Central memory CD8-positive, alpha-beta T cell (primary cell): ENCODE data around the gene WNT3.

ENCODE experiments used
- ATAC-seq: fragments of 150-1000 bp; cut with Tn5 transposase; replicated peaks from 2 replicates; pipeline ENCODE4 v1.10.0; 2022; ENCODE audit warnings: mild to moderate bottlenecking, moderate FRiP score, moderate number of reproducible peaks; ENCODE audit not compliant: poor library complexity, severe bottlenecking; ENCODE audit errors: extremely low read depth
- DNase-seq, 2 donors: peaks; one replicate each; pipeline ENCODE4 v3.0.0; 2021; ENCODE audit warnings: low spot score in 2 of 2
- H3K27ac Mint-ChIP-seq: one replicate; pipeline ENCODE4 v1.8.0; 2022; ENCODE audit warnings: low read depth, mild to moderate bottlenecking, moderate library complexity, mixed read lengths
- H3K27me3 Mint-ChIP-seq: one replicate; pipeline ENCODE4 v1.8.0; 2022; ENCODE audit warnings: mixed read lengths
- H3K36me3 Mint-ChIP-seq: one replicate; pipeline ENCODE4 v1.8.0; 2022; ENCODE audit warnings: mild to moderate bottlenecking, moderate library complexity, mixed read lengths; ENCODE audit not compliant: insufficient read depth
- H3K4me1 Mint-ChIP-seq: one replicate; pipeline ENCODE4 v1.8.0; 2022; ENCODE audit warnings: mixed read lengths
- H3K4me3 Mint-ChIP-seq: one replicate; pipeline ENCODE4 v1.8.0; 2022; ENCODE audit warnings: mild to moderate bottlenecking, moderate library complexity, mixed read lengths
- H3K9me3 Mint-ChIP-seq: one replicate; pipeline ENCODE4 v1.8.0; 2022; ENCODE audit warnings: mixed read lengths

WNT3 gene, protein sequence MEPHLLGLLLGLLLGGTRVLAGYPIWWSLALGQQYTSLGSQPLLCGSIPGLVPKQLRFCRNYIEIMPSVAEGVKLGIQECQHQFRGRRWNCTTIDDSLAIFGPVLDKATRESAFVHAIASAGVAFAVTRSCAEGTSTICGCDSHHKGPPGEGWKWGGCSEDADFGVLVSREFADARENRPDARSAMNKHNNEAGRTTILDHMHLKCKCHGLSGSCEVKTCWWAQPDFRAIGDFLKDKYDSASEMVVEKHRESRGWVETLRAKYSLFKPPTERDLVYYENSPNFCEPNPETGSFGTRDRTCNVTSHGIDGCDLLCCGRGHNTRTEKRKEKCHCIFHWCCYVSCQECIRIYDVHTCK

GRCh38 chr17:46818316-46818928, at the start of gene WNT3:
Gene WNT3, minus strand, starts transcription at chr17:46818692. Its CDS starts 95 bp downstream, at chr17:46818597.
- H3K4me3 Mint-ChIP-seq = peak within 1 kb of the TSS; percentile 71
- DNase-seq = no peak
- peaks cover 25% of the 10 kb centered on the region for H3K4me1 Mint-ChIP-seq
- no peaks in the 10 kb centered on the region for H3K9me3 Mint-ChIP-seq
- H3K27ac Mint-ChIP-seq = no peak within 1 kb of the TSS
- H3K36me3 Mint-ChIP-seq = peaks cover 2% of the 10 kb centered on the region
- H3K27me3 Mint-ChIP-seq = peaks cover 87% of the 10 kb centered on the region
- ATAC-seq = no peak

DNA sequence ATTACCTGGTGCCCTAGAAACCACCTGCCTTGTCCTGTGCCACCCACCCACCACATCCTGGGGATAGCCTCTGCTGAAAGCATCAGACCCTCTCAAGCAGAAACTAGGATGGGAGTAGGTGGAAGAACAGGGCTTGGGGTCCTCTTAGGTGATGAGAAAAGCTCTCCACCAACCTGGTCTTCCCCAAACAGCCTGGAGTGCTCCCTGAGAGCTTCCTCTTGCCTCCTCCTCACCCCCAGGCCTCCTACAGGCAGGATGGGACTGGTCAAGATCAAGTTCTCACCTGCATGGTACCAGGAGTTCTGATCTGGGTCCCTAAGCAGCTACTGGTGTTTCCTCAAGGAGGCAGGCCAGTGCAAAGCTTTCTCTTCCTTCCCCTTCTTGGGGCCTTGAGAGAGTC, 48.3 kb upstream of the WNT3 start:
- no peak for DNase-seq
- Mint-ChIP-seq H3K27me3 (peaks cover 14% of the 10 kb centered on the region), H3K36me3 (peaks cover 2% of the 10 kb centered on the region), H3K4me3 (no peak overlapping the region), H3K27ac (no peak overlapping the region), H3K4me1 (peaks cover 5% of the 10 kb centered on the region), H3K9me3 (no peaks in the 10 kb centered on the region)
- ATAC-seq = no peak

DNA sequence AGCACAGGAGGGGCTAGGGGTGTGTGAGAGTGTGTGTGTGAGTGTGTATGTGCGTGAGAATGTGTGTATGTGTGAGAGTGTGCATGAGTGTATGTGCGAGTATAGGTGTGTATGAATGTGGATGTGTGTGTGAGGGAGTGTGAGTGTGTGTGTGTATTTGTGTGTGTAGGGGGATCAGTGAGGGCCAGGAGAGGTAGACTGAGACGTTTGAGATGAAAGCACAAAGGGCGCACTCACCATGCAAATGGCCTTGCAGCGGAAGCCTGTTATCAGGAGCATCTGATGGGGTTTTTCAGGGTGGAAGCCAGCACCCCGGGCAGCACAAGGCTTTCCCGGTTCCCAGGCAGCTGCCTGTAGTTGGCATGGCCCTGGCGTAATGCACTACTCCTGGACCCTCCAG, 47.8 kb upstream of the WNT3 start:
- Mint-ChIP-seq H3K36me3 (peaks cover 2% of the 10 kb centered on the region), H3K4me3 (no peak overlapping the region), H3K4me1 (peaks cover 5% of the 10 kb centered on the region), H3K27ac (no peak overlapping the region), H3K27me3 (peaks cover 18% of the 10 kb centered on the region), H3K9me3 (no peaks in the 10 kb centered on the region)
- ATAC-seq = no peak
- DNase-seq = no peak

DNA sequence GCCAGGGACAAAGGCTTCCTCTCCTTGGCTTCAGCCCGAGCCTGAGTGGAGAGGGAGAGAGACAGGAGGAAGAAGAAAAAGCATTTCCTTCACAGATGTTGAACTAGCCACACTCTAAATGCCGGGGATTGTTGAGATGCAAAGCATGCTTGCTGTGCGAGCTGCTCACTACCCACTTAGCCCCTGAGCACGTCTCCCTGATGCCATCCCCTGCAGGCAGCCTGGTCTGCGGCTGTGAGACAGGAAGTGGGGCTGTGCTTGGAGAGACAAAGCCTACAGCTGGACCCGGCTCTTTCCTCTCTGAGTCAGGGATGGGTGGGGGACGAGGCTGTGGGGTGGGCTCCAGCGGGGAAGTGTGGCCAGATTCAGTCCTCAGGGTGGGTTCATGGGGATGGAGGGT, 46.6 kb upstream of the WNT3 start:
- Mint-ChIP-seq H3K4me3 (no peak overlapping the region), H3K27me3 (peaks cover 27% of the 10 kb centered on the region), H3K9me3 (no peaks in the 10 kb centered on the region), H3K36me3 (peaks cover 2% of the 10 kb centered on the region), H3K4me1 (peaks cover 5% of the 10 kb centered on the region), H3K27ac (no peak overlapping the region)
- no peak for DNase-seq
- ATAC-seq = peak; percentile 49

DNA sequence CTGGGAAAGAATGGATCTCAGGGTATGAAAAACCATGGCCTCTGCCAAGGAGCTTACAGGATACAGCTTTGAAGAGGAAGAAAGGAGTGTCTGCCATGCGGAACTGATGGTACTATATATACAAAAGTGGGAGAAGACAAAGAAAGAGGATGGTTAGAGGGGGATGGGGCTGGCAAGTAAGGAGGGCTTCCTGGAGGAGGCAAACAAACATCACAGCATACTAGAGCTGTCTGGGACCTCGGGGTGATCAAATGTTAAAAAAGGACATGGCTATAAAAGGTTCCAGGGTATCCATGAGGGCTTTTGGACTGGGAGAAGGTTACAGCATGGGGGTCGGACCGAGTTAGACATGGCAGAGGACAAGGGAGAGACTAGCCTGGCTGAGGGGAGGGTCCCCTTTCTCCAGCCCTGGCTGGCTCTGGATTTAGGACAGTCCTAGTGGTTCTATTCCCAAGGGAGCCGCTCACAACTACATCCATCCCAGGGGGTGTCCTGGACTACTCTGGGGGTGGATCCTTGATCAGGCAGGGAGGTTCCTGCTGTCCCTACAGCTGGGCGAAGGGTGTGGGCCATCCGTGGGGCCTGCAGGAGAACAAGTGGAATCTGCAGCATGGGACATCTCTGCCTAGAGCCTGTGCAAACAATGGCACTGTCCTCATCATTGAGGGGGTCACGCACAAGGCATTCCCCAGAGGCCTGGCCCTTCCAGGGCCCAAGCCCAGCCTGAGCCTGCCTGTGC, 45.1 kb upstream of the WNT3 start:
- H3K27me3 Mint-ChIP-seq = peaks cover 34% of the 10 kb centered on the region
- H3K4me1 Mint-ChIP-seq = peaks cover 5% of the 10 kb centered on the region
- no peak overlapping the region for H3K4me3 Mint-ChIP-seq
- H3K9me3 Mint-ChIP-seq = no peaks in the 10 kb centered on the region
- DNase-seq (no peak), ATAC-seq (no peak)
- no peaks in the 10 kb centered on the region for H3K36me3 Mint-ChIP-seq
- no peak overlapping the region for H3K27ac Mint-ChIP-seq

GRCh38 chr17:46862949-46863348, 44.5 kb upstream of the WNT3 start:
- peaks cover 5% of the 10 kb centered on the region for H3K4me1 Mint-ChIP-seq
- no peak overlapping the region for H3K27ac Mint-ChIP-seq
- no peak for ATAC-seq
- no peak overlapping the region for H3K4me3 Mint-ChIP-seq
- no peaks in the 10 kb centered on the region for H3K9me3 Mint-ChIP-seq
- peaks cover 34% of the 10 kb centered on the region for H3K27me3 Mint-ChIP-seq
- DNase-seq = no peak
- no peaks in the 10 kb centered on the region for H3K36me3 Mint-ChIP-seq

GRCh38 chr17:46859996-46860395, 41.5 kb upstream of the WNT3 start:
- Mint-ChIP-seq H3K4me3 (no peak overlapping the region), H3K9me3 (no peaks in the 10 kb centered on the region), H3K4me1 (peaks cover 1% of the 10 kb centered on the region), H3K27ac (no peak overlapping the region), H3K36me3 (no peaks in the 10 kb centered on the region), H3K27me3 (peaks cover 50% of the 10 kb centered on the region)
- no peak for DNase-seq
- no peak for ATAC-seq

DNA sequence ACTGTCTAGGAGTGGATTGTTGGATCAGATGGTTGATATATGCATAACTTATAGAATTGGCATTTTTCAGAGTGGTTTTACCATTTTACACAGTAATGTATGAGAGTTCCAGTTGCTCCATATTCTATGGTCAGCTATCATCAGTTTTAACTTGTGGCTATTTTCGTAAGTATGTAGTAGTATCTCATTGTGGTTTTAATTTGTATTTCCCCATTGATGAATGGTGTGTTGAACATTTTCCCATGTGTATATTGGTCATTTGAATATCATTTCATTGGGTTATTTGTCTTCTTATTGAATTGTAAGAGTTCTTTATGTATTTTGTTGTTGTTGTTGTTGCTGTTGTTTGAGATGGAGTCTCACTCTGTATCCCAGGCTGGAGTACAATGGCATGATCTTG, 39.1 kb upstream of the WNT3 start:
- no peaks in the 10 kb centered on the region for H3K4me1 Mint-ChIP-seq
- no peak for DNase-seq
- H3K27me3 Mint-ChIP-seq = peaks cover 74% of the 10 kb centered on the region
- H3K36me3 Mint-ChIP-seq = no peaks in the 10 kb centered on the region
- ATAC-seq = no peak
- no peaks in the 10 kb centered on the region for H3K9me3 Mint-ChIP-seq
- H3K4me3 Mint-ChIP-seq = no peak overlapping the region
- no peak overlapping the region for H3K27ac Mint-ChIP-seq

- ATAC-seq (no peak), DNase-seq (no peak)
- H3K4me3 Mint-ChIP-seq = no peak overlapping the region
- H3K9me3 Mint-ChIP-seq = no peaks in the 10 kb centered on the region
- H3K36me3 Mint-ChIP-seq = no peaks in the 10 kb centered on the region
- no peak overlapping the region for H3K27ac Mint-ChIP-seq
- peaks cover 83% of the 10 kb centered on the region for H3K27me3 Mint-ChIP-seq
- H3K4me1 Mint-ChIP-seq = no peaks in the 10 kb centered on the region
These were observed 36.5 kb upstream of the WNT3 start for GRCh38 chr17:46854948-46855347.

GRCh38 chr17:46854515-46854914, 36.0 kb upstream of the WNT3 start:
- DNase-seq = no peak
- no peak for ATAC-seq
- no peak overlapping the region for H3K4me3 Mint-ChIP-seq
- no peaks in the 10 kb centered on the region for H3K36me3 Mint-ChIP-seq
- H3K27ac Mint-ChIP-seq = no peak overlapping the region
- H3K27me3 Mint-ChIP-seq = peaks cover 83% of the 10 kb centered on the region
- H3K4me1 Mint-ChIP-seq = no peaks in the 10 kb centered on the region
- H3K9me3 Mint-ChIP-seq = no peaks in the 10 kb centered on the region

GRCh38 chr17:46853896-46854444, 35.5 kb upstream of the WNT3 start:
- H3K36me3 Mint-ChIP-seq = no peaks in the 10 kb centered on the region
- ATAC-seq (no peak), DNase-seq (no peak)
- no peak overlapping the region for H3K4me3 Mint-ChIP-seq
- H3K27me3 Mint-ChIP-seq = peaks cover 88% of the 10 kb centered on the region
- H3K4me1 Mint-ChIP-seq = no peaks in the 10 kb centered on the region
- no peaks in the 10 kb centered on the region for H3K9me3 Mint-ChIP-seq
- no peak overlapping the region for H3K27ac Mint-ChIP-seq

- Mint-ChIP-seq H3K4me1 (no peaks in the 10 kb centered on the region), H3K9me3 (no peaks in the 10 kb centered on the region), H3K36me3 (no peaks in the 10 kb centered on the region), H3K27me3 (peaks cover 95% of the 10 kb centered on the region), H3K4me3 (peak within 1 kb of the TSS; percentile 70), H3K27ac (no peak within 1 kb of the TSS)
- DNase-seq (no peak), ATAC-seq (no peak)
These were observed 32.7 kb upstream of the WNT3 start, which contains the start of gene WNT9B for GRCh38 chr17:46851029-46851741. Gene WNT9B, plus strand, starts transcription at chr17:46851583. Its CDS starts 56 bp downstream, at chr17:46851639.
